IPS-15b (cell line): ENCODE data around the gene OR10A6.

Source experiments
- H3K27me3 ChIP-seq: one replicate; pipeline ENCODE4 v1.6.1; 2013; ENCODE audit warnings: low read length; ENCODE audit not compliant: control insufficient read depth, insufficient read depth
- H3K36me3 ChIP-seq: one replicate; pipeline ENCODE4 v1.6.1; 2013; ENCODE audit warnings: low read length; ENCODE audit not compliant: control insufficient read depth, insufficient read depth
- H3K4me1 ChIP-seq: one replicate; pipeline ENCODE4 v1.6.1; 2013; ENCODE audit warnings: mild to moderate bottlenecking, low read length; ENCODE audit not compliant: control insufficient read depth, insufficient read depth
- H3K4me3 ChIP-seq: one replicate; pipeline ENCODE4 v1.5.1; 2013; ENCODE audit warnings: low read depth, low read length
- H3K9ac ChIP-seq: one replicate; pipeline ENCODE4 v1.6.1; 2013; ENCODE audit warnings: low read depth, mild to moderate bottlenecking, low read length
- H3K9me3 ChIP-seq: one replicate; pipeline ENCODE4 v1.6.1; 2013; ENCODE audit warnings: mild to moderate bottlenecking, low read length; ENCODE audit not compliant: control insufficient read depth, insufficient read depth

Gene OR10A6

GRCh38 chr11:7909585-7910285 lies 21.3 kb downstream of the OR10A6 start:
- no peaks in the 10 kb centered on the region for H3K27me3 ChIP-seq

GRCh38 chr11:7907121-7907520 lies 23.9 kb downstream of the OR10A6 start:
- Histone ChIP-seq H3K36me3 (no peaks in the 10 kb centered on the region), H3K27me3 (no peaks in the 10 kb centered on the region), H3K9me3 (no peaks in the 10 kb centered on the region), H3K4me3 (no peak overlapping the region), H3K9ac (no peak overlapping the region), H3K4me1 (peaks cover 57% of the 10 kb centered on the region)

More at GRCh38 chr11:7909585-7910285, 21.3 kb downstream of the OR10A6 start:
- Histone ChIP-seq H3K9ac (no peak overlapping the region), H3K36me3 (no peaks in the 10 kb centered on the region), H3K4me1 (peaks cover 51% of the 10 kb centered on the region), H3K4me3 (no peak overlapping the region), H3K9me3 (no peaks in the 10 kb centered on the region)

- H3K9me3 ChIP-seq: no peaks in the 10 kb centered on the region
- no peaks in the 10 kb centered on the region for H3K27me3 ChIP-seq
- no peak overlapping the region for H3K4me3 ChIP-seq
- H3K36me3 ChIP-seq: no peaks in the 10 kb centered on the region
- peaks cover 52% of the 10 kb centered on the region for H3K4me1 ChIP-seq
- H3K9ac ChIP-seq: no peak overlapping the region
These were observed 24.6 kb downstream of the OR10A6 start for GRCh38 chr11:7906481-7906880.

- peaks cover 51% of the 10 kb centered on the region for H3K4me1 ChIP-seq
- peak overlapping the region; percentile 11 for H3K4me3 ChIP-seq
- H3K9ac ChIP-seq: peak overlapping the region; percentile 55
- H3K36me3 ChIP-seq: no peaks in the 10 kb centered on the region
- H3K27me3 ChIP-seq: no peaks in the 10 kb centered on the region
- H3K9me3 ChIP-seq: no peaks in the 10 kb centered on the region
These were observed 25.1 kb downstream of the OR10A6 start for GRCh38 chr11:7905961-7906429.

GRCh38 chr11:7905549-7905948 lies 25.5 kb downstream of the OR10A6 start:
- Histone ChIP-seq H3K27me3 (no peaks in the 10 kb centered on the region), H3K4me1 (peaks cover 51% of the 10 kb centered on the region), H3K9ac (peak overlapping the region; percentile 56), H3K9me3 (no peaks in the 10 kb centered on the region), H3K4me3 (peak overlapping the region; percentile 11), H3K36me3 (no peaks in the 10 kb centered on the region)

GRCh38 chr11:7904917-7905316 lies 26.2 kb downstream of the OR10A6 start:
- Histone ChIP-seq H3K9ac (peak overlapping the region; percentile 29), H3K4me1 (peaks cover 44% of the 10 kb centered on the region)

GRCh38 chr11:7903940-7904339 lies 27.1 kb downstream of the OR10A6 start:
- Histone ChIP-seq H3K27me3 (no peaks in the 10 kb centered on the region), H3K9ac (no peak overlapping the region), H3K4me1 (peaks cover 38% of the 10 kb centered on the region), H3K4me3 (peak overlapping the region; percentile 15), H3K36me3 (no peaks in the 10 kb centered on the region), H3K9me3 (no peaks in the 10 kb centered on the region)

More at GRCh38 chr11:7904917-7905316, 26.2 kb downstream of the OR10A6 start:
- Histone ChIP-seq H3K4me3 (peak overlapping the region; percentile 8), H3K9me3 (no peaks in the 10 kb centered on the region), H3K27me3 (no peaks in the 10 kb centered on the region), H3K36me3 (no peaks in the 10 kb centered on the region)

GRCh38 chr11:7901319-7901854 lies 29.7 kb downstream of the OR10A6 start:
- Histone ChIP-seq H3K9ac (no peak overlapping the region), H3K4me3 (no peak overlapping the region), H3K4me1 (peaks cover 16% of the 10 kb centered on the region), H3K9me3 (no peaks in the 10 kb centered on the region), H3K27me3 (no peaks in the 10 kb centered on the region), H3K36me3 (no peaks in the 10 kb centered on the region)

GRCh38 chr11:7900686-7901085 lies 30.4 kb downstream of the OR10A6 start:
- Histone ChIP-seq H3K9ac (no peak overlapping the region), H3K9me3 (no peaks in the 10 kb centered on the region), H3K36me3 (no peaks in the 10 kb centered on the region), H3K27me3 (no peaks in the 10 kb centered on the region), H3K4me3 (no peak overlapping the region), H3K4me1 (peaks cover 11% of the 10 kb centered on the region)

GRCh38 chr11:7899418-7899817 lies 31.6 kb downstream of the OR10A6 start:
- no peaks in the 10 kb centered on the region for H3K27me3 ChIP-seq
- no peak overlapping the region for H3K4me3 ChIP-seq
- no peaks in the 10 kb centered on the region for H3K36me3 ChIP-seq
- H3K9ac ChIP-seq: no peak overlapping the region
- no peaks in the 10 kb centered on the region for H3K9me3 ChIP-seq
- H3K4me1 ChIP-seq: peaks cover 5% of the 10 kb centered on the region

- H3K9me3 ChIP-seq: no peaks in the 10 kb centered on the region
- H3K4me1 ChIP-seq: peaks cover 2% of the 10 kb centered on the region
- no peaks in the 10 kb centered on the region for H3K36me3 ChIP-seq
- H3K4me3 ChIP-seq: no peak overlapping the region
- H3K9ac ChIP-seq: no peak overlapping the region
- no peaks in the 10 kb centered on the region for H3K27me3 ChIP-seq
These were observed 32.3 kb downstream of the OR10A6 start for GRCh38 chr11:7898666-7899283.
